BJ (cell line): ENCODE data around the gene C1S. TPM values are rescaled to one million over a fixed set of nuclear protein-coding genes. Genes with fewer than 3 reads are reported as not detected.

Source experiments
- CTCF ChIA-PET: fragments of 350-600 bp; formaldehyde crosslinking; extraction: SDS; loops from one replicate; lab custom pipeline; 2021; ENCODE audit warnings: antibody characterized with exemption, inconsistent platforms; lab: Yijun Ruan, JAX
- POLR2A ChIA-PET: fragments of 300-600 bp; sonication (Branson Sonifier 250); formaldehyde crosslinking; extraction: SDS; loops from one replicate; lab custom pipeline; 2021; ENCODE audit warnings: antibody characterized with exemption; lab: Charles Lee
- DNase-seq: peaks from one replicate; pipeline ENCODE4 v3.0.0-alpha.2; 2011; ENCODE audit warnings: low read depth
- H3K27me3 ChIP-seq: 2 replicates; pipeline ENCODE4 v1.6.0; 2011; ENCODE audit warnings: low read length; ENCODE audit not compliant: control insufficient read depth, insufficient read depth
- H3K36me3 ChIP-seq: 2 replicates; pipeline ENCODE4 v1.5.1; 2011; ENCODE audit warnings: low read length; ENCODE audit not compliant: control insufficient read depth, insufficient read depth
- H3K4me3 ChIP-seq: 2 replicates; pipeline ENCODE4 v1.5.1; 2011; ENCODE audit warnings: low read depth, mild to moderate bottlenecking, control low read depth, low read length
- polyA plus RNA-seq: library from polyadenylated mRNA; depleted of rRNA; stranded (reverse); fragments of >200 nt; gene quantifications from 2 replicates; pipeline ENCODE4 v1.2.3, GENCODE V29; 2011
- TF ChIP-seq, protein P1 (sequence below): IDR thresholded peaks from 2 replicates; pipeline ENCODE4 v1.5.1; 2011; ENCODE audit warnings: low read depth, mild to moderate bottlenecking, control low read depth, inconsistent platforms, low read length, moderate library complexity; ENCODE audit not compliant: insufficient read depth

Gene C1S
- polyA plus RNA-seq, 1 experiment = 341 TPM

DNA sequence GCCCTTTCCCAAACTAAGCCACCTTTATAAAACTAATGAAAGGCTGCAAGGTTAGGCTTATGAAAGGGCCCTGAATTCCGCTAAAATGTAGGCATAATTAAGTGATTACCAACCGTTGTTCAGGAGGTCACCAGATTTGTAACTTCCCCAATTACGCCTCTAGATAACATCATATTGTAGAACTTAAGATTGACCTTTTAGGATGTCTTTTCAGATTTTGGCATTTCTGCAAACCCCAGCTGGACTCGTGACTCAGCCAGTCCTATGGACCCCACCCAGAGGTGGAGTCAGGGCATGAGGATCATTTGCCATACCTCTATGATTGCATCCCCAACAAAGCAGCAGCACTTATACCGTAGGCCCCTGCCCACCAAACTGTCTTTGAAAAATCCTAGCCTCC, 38.6 kb upstream of the C1S start:
- Histone ChIP-seq H3K4me3 (no peak overlapping the region), H3K27me3 (peaks cover 2% of the 10 kb centered on the region; the same call in 1 of the 2 replicates), H3K36me3 (no peaks in the 10 kb centered on the region)
- ChIA-PET CTCF (interaction anchor here (0.6 kb wide), 1 partner anchor 255 kb away, joined by 3 read pairs; no protein-coding TSS in a partner anchor), POLR2A (no interaction called here)
- TF ChIP-seq, protein P1, sequence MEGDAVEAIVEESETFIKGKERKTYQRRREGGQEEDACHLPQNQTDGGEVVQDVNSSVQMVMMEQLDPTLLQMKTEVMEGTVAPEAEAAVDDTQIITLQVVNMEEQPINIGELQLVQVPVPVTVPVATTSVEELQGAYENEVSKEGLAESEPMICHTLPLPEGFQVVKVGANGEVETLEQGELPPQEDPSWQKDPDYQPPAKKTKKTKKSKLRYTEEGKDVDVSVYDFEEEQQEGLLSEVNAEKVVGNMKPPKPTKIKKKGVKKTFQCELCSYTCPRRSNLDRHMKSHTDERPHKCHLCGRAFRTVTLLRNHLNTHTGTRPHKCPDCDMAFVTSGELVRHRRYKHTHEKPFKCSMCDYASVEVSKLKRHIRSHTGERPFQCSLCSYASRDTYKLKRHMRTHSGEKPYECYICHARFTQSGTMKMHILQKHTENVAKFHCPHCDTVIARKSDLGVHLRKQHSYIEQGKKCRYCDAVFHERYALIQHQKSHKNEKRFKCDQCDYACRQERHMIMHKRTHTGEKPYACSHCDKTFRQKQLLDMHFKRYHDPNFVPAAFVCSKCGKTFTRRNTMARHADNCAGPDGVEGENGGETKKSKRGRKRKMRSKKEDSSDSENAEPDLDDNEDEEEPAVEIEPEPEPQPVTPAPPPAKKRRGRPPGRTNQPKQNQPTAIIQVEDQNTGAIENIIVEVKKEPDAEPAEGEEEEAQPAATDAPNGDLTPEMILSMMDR = no peak
- no peak for DNase-seq

DNA sequence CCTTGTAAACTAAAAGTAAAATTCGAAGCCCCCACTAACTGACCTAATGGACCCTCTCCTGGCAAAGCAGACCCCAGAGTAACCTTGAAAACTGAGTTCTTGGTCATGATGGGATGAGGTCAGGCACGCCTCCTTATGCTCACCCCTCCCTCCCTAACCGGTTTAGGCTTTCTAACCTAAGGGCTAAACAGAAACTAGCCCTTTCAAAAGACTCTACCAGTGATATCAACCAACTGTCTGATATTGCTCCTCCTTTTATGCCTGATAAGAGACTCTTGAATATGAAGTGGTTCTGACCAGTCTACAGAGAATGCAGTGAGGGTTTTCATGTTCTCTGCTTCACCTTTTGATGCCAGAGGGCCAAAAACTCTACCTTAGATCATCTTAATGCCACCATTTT, 37.4 kb upstream of the C1S start:
- CTCF ChIA-PET = interaction anchor here (0.6 to 0.7 kb wide), 3 partner anchors 15 to 90 kb away, joined by 3 read pairs; no protein-coding TSS in a partner anchor
- no peaks in the 10 kb centered on the region for H3K36me3 ChIP-seq
- POLR2A ChIA-PET = no interaction called here
- H3K4me3 ChIP-seq = no peak overlapping the region
- peaks cover 2% of the 10 kb centered on the region; the same call in 1 of the 2 replicates for H3K27me3 ChIP-seq
- no peak for DNase-seq
- TF ChIP-seq, protein P1 = no peak

DNA sequence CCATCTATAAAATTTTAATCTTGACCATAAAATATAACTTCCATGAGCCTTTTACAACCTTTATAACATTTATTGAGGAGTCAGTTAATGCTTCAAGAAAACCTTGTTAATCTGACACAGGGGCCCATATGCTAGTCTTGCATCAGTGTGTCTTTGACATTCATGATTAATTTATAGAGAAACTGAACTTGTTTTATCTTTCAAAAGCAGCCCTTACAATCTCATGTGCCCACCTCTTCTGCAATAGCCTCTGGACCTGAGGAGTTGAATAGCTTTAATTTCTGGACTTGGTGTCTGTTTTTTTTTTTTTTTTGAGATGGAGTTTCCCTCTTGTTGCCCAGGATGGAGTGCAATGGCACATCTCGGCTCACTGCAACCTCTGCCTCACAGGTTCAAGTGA, 33.7 kb upstream of the C1S start:
- ChIA-PET CTCF (no interaction called here), POLR2A (no interaction called here)
- Histone ChIP-seq H3K4me3 (no peak overlapping the region), H3K36me3 (no peaks in the 10 kb centered on the region), H3K27me3 (peaks cover 2% of the 10 kb centered on the region; the same call in 1 of the 2 replicates)
- no peak for DNase-seq
- TF ChIP-seq, protein P1 = no peak

DNA sequence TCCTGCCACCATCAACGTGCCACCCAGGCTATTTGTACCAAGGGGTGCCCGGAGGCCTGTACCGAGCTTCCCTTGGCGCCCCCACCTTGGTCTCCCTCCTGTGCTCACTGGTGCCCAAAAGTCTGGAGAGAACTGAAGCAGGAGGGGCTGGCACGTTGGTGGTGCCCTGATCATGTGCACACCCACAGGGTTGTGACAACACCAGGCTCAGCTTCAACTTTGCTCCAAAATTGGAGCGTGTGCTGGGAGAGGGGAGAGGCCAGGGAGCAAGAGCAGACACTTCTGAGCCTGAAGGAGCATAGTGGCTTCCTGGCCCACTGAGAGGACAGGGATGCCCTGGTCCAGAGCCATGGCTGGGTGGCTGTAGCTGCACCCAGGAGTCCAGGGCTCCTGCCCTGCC, 29.2 kb upstream of the C1S start:
- Histone ChIP-seq H3K4me3 (no peak overlapping the region), H3K27me3 (peaks cover 6% of the 10 kb centered on the region), H3K36me3 (no peaks in the 10 kb centered on the region)
- POLR2A ChIA-PET = no interaction called here
- CTCF ChIA-PET = interaction anchor here (1.1 to 1.3 kb wide), 2 partner anchors 11 to 82 kb away, joined by 3 read pairs; no protein-coding TSS in a partner anchor
- no peak for DNase-seq
- TF ChIP-seq, protein P1 = no peak

DNA sequence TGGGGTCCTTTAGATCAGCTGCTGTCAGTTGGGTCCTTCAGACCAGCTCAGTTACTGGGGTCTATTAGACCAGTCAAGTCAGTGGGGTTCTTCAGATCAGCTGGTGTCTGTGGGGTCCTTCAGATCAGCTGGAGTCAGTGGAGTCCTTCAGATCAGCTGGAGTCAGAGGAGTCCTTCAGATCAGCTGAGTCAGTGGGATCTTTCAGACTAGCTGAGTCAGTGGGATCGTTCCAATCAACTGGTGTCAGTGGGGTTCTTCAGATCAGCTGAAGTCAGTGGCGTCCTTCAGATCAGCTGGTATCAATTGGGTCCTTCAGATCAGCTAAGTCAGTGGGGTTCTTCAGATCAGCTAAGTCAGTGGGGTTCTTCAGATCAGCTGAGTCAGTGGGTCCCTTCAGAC, 27.5 kb upstream of the C1S start:
- ChIA-PET CTCF (interaction anchor here (0.7 to 1.9 kb wide), 8 partner anchors 9 to 88 kb away, joined by 3 to 6 read pairs (median 3); partner anchors contain the start of gene LPCAT3), POLR2A (no interaction called here)
- no peak for DNase-seq
- TF ChIP-seq, protein P1 = no peak
- Histone ChIP-seq H3K4me3 (no peak overlapping the region), H3K27me3 (peaks cover 6% of the 10 kb centered on the region), H3K36me3 (no peaks in the 10 kb centered on the region)
